Measurements from ENCODE around the gene PRR23E.

PRR23E gene

DNA sequence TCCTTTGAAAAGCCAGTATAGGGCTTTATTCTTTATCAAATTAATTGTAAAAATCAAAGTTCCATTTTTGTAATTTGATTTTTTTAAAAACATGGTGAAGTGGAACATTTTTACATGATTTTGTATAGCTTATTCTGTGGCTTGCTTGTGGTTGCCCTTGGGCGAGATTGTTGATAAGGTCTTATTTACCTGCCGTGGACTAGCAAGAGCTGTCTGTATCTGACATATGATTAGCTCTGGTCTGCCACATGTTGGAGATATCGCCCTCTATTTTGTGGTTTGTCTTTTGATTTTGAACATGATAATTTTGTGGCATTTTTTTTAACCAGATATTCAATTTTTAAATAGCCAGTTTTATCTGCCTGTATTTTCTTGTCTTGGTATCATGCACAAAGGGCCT is 844 bp downstream of the PRR23E start:
- Histone ChIP-seq H3K27ac (ENCODE audit: low read length) (no peak overlapping the region), H3K4me1 (ENCODE audit: control insufficient read depth, low read depth, low read length) (peaks cover 7% of the 10 kb centered on the region), H3K27me3 (ENCODE audit: control insufficient read depth, insufficient read depth, low read length) (no peaks in the 10 kb centered on the region), H3K9me3 (ENCODE audit: control insufficient read depth, low read depth, low read length) (peaks cover 5% of the 10 kb centered on the region), H3K4me3 (ENCODE audit: low read length) (no peak overlapping the region), H3K36me3 (ENCODE audit: control insufficient read depth, low read depth, low read length) (no peaks in the 10 kb centered on the region), H3K9ac (ENCODE audit: low read length) (no peak overlapping the region)

- H3K27me3 ChIP-seq (ENCODE audit: control insufficient read depth, insufficient read depth, low read length) = no peaks in the 10 kb centered on the region
- no peaks in the 10 kb centered on the region for H3K36me3 ChIP-seq (ENCODE audit: control insufficient read depth, low read depth, low read length)
- H3K9ac ChIP-seq (ENCODE audit: low read length) = no peak overlapping the region
- H3K4me3 ChIP-seq (ENCODE audit: low read length) = no peak overlapping the region
- H3K9me3 ChIP-seq (ENCODE audit: control insufficient read depth, low read depth, low read length) = peaks cover 5% of the 10 kb centered on the region
- H3K4me1 ChIP-seq (ENCODE audit: control insufficient read depth, low read depth, low read length) = peaks cover 7% of the 10 kb centered on the region
- no peak overlapping the region for H3K27ac ChIP-seq (ENCODE audit: low read length)
These were observed 1.8 kb downstream of the PRR23E start for GRCh38 chr3:127194601-127195187.

- Histone ChIP-seq H3K27ac (ENCODE audit: low read length) (no peak overlapping the region), H3K9me3 (ENCODE audit: control insufficient read depth, low read depth, low read length) (peaks cover 5% of the 10 kb centered on the region), H3K27me3 (ENCODE audit: control insufficient read depth, insufficient read depth, low read length) (no peaks in the 10 kb centered on the region), H3K36me3 (ENCODE audit: control insufficient read depth, low read depth, low read length) (no peaks in the 10 kb centered on the region), H3K9ac (ENCODE audit: low read length) (no peak overlapping the region), H3K4me1 (ENCODE audit: control insufficient read depth, low read depth, low read length) (peaks cover 7% of the 10 kb centered on the region), H3K4me3 (ENCODE audit: low read length) (no peak overlapping the region)
These were observed 2.5 kb downstream of the PRR23E start for GRCh38 chr3:127195417-127195816.

- no peaks in the 10 kb centered on the region for H3K36me3 ChIP-seq (ENCODE audit: control insufficient read depth, low read depth, low read length)
- H3K27me3 ChIP-seq (ENCODE audit: control insufficient read depth, insufficient read depth, low read length) = no peaks in the 10 kb centered on the region
- no peak overlapping the region for H3K4me3 ChIP-seq (ENCODE audit: low read length)
- no peak overlapping the region for H3K9ac ChIP-seq (ENCODE audit: low read length)
- H3K4me1 ChIP-seq (ENCODE audit: control insufficient read depth, low read depth, low read length) = peaks cover 7% of the 10 kb centered on the region
- H3K27ac ChIP-seq (ENCODE audit: low read length) = no peak overlapping the region
- no peaks in the 10 kb centered on the region for H3K9me3 ChIP-seq (ENCODE audit: control insufficient read depth, low read depth, low read length)
These were observed 3.1 kb downstream of the PRR23E start for GRCh38 chr3:127196002-127196401.

DNA sequence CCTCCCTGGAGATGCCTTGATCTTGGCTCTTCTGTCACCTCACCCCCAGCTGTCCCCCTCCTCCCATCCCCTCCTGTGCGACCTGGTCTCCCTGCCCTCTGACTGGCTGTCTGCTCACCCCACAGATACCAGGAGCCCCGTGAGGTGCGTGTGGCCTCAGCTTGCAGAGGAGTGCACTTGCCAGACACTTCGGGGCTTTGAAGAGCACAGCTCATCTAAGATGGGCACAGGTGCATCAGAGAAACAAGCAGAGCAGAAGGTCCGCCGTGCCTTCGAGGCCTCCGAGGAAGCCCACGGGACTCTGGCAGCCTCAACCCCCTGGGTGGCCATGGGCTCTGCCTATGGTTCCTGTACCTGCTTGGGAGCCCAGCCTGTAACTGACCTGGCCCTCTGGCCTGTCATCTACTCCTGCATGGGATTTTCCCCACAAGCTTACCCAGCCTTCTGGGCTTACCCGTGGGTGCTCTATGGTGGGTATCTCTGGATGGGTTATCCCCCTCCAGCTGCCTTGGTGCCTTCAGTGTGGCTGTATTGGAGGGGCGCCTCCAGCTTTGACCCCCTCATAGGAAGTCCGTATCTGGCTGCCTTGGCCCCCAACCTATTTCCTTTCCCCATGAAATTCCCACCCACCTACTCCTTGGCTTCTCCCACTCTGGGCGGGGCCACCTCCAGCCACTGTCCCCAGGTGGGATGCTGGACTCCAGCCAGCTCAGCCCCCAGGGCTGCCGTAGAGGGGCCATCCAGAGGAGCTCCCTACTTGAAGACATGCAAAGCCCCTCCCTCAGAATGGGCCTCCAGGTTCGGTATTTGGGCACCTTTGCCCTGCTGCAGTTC is 3.8 kb downstream of the PRR23E start:
- H3K9me3 ChIP-seq (ENCODE audit: control insufficient read depth, low read depth, low read length) = no peaks in the 10 kb centered on the region
- H3K27me3 ChIP-seq (ENCODE audit: control insufficient read depth, insufficient read depth, low read length) = no peaks in the 10 kb centered on the region
- H3K36me3 ChIP-seq (ENCODE audit: control insufficient read depth, low read depth, low read length) = no peaks in the 10 kb centered on the region
- no peak overlapping the region for H3K9ac ChIP-seq (ENCODE audit: low read length)
- H3K4me1 ChIP-seq (ENCODE audit: control insufficient read depth, low read depth, low read length) = peaks cover 7% of the 10 kb centered on the region
- H3K4me3 ChIP-seq (ENCODE audit: low read length) = no peak overlapping the region
- H3K27ac ChIP-seq (ENCODE audit: low read length) = no peak overlapping the region

- H3K27me3 ChIP-seq (ENCODE audit: control insufficient read depth, insufficient read depth, low read length) = no peaks in the 10 kb centered on the region
- peaks cover 7% of the 10 kb centered on the region for H3K4me1 ChIP-seq (ENCODE audit: control insufficient read depth, low read depth, low read length)
- no peaks in the 10 kb centered on the region for H3K9me3 ChIP-seq (ENCODE audit: control insufficient read depth, low read depth, low read length)
- no peaks in the 10 kb centered on the region for H3K36me3 ChIP-seq (ENCODE audit: control insufficient read depth, low read depth, low read length)
- H3K27ac ChIP-seq (ENCODE audit: low read length) = no peak overlapping the region
- H3K9ac ChIP-seq (ENCODE audit: low read length) = no peak overlapping the region
- no peak overlapping the region for H3K4me3 ChIP-seq (ENCODE audit: low read length)
These were observed 4.6 kb downstream of the PRR23E start for GRCh38 chr3:127197300-127198189.

DNA sequence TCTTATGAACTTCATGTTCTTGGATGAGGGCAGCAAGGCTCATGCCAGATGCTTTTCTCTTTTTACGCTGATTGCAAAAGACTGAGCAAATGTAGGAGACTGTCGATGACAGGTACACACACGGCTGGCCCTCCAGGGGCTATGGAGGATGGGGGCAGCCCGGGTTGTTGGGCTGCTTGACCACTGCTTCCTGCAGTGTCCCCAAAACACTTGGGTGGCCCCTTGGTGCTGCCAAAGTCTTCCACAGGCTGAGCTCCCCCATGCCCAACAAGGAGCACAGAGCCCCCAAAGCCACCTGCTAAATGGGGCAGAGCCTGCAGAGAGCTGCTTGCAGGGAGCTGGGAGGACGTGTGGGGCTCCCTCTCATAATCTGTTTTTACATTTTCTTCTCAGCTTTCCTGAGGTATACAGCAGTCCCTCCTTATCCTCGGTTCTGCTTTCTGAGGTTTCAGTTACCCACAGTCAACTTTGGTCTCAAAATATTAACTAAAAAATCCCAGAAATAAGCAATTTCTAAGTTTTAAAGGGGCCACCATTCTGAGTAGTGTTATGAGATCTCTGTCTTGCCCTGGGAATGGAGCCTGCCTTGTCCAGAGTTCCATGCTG is 7.3 kb downstream of the PRR23E start:
- Histone ChIP-seq H3K4me3 (ENCODE audit: low read length) (no peak overlapping the region), H3K27ac (ENCODE audit: low read length) (no peak overlapping the region), H3K4me1 (ENCODE audit: control insufficient read depth, low read depth, low read length) (peaks cover 7% of the 10 kb centered on the region), H3K9me3 (ENCODE audit: control insufficient read depth, low read depth, low read length) (no peaks in the 10 kb centered on the region), H3K36me3 (ENCODE audit: control insufficient read depth, low read depth, low read length) (no peaks in the 10 kb centered on the region), H3K27me3 (ENCODE audit: control insufficient read depth, insufficient read depth, low read length) (no peaks in the 10 kb centered on the region), H3K9ac (ENCODE audit: low read length) (no peak overlapping the region)

DNA sequence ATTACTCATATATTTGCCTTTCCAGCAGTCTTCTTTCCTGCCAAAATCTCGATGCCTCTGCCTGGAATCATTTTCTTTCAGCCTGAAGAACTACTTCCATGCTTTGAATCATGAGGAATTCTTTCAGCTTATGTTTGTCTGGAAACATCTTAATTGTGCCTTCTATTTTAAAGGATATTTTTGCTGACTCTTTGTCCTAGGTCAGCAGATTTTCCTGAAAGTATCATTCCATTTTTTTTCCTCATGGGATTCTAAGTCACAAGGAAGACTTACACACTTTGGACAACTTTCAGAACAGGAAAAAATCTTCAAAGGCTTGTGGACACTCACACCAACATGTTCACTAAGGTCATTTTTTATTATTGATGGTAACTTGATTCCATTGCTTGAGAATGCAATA is 10.1 kb downstream of the PRR23E start:
- Histone ChIP-seq H3K27me3 (ENCODE audit: control insufficient read depth, insufficient read depth, low read length) (no peaks in the 10 kb centered on the region), H3K9ac (ENCODE audit: low read length) (no peak overlapping the region), H3K4me3 (ENCODE audit: low read length) (no peak overlapping the region), H3K4me1 (ENCODE audit: control insufficient read depth, low read depth, low read length) (no peaks in the 10 kb centered on the region), H3K9me3 (ENCODE audit: control insufficient read depth, low read depth, low read length) (no peaks in the 10 kb centered on the region), H3K36me3 (ENCODE audit: control insufficient read depth, low read depth, low read length) (no peaks in the 10 kb centered on the region), H3K27ac (ENCODE audit: low read length) (no peak overlapping the region)

DNA sequence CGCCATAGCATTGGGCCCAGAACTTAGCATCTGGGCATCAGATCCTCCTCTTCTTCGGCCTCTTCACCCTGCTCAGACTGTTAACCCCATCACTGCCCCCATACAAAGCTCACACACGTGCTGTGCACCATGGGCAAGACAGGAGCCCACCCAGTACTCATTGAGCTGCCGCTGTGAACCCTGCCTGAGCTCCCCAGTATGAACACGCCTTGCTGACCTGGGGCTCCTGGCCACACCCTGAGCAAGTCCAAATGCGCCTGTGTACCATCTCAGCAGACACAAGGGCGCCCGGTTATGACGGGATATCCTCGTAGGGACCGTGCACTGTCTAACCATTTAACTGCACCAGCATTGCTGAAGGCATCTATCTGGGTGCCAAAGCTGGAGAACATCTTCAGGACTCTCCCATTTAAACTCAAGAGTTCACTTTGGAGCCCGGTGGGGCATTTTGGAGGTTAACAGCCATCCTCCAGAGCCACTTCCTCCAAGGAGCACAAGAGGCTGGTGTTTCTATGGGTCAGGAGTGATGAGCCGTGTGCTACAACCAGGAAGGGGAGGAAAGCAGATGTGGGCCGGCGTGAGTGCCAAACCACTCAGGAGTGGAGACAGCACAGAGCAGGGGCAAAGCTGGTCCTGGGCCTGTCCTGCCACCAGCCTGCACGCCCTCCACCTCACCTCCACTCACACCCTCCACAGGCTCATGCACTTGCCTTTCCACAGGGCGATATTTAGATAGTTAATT is 12.1 kb downstream of the PRR23E start:
- H3K9ac ChIP-seq (ENCODE audit: low read length) = no peak overlapping the region
- H3K36me3 ChIP-seq (ENCODE audit: control insufficient read depth, low read depth, low read length) = no peaks in the 10 kb centered on the region
- H3K27me3 ChIP-seq (ENCODE audit: control insufficient read depth, insufficient read depth, low read length) = no peaks in the 10 kb centered on the region
- no peak overlapping the region for H3K27ac ChIP-seq (ENCODE audit: low read length)
- H3K9me3 ChIP-seq (ENCODE audit: control insufficient read depth, low read depth, low read length) = no peaks in the 10 kb centered on the region
- no peaks in the 10 kb centered on the region for H3K4me1 ChIP-seq (ENCODE audit: control insufficient read depth, low read depth, low read length)
- H3K4me3 ChIP-seq (ENCODE audit: low read length) = no peak overlapping the region

DNA sequence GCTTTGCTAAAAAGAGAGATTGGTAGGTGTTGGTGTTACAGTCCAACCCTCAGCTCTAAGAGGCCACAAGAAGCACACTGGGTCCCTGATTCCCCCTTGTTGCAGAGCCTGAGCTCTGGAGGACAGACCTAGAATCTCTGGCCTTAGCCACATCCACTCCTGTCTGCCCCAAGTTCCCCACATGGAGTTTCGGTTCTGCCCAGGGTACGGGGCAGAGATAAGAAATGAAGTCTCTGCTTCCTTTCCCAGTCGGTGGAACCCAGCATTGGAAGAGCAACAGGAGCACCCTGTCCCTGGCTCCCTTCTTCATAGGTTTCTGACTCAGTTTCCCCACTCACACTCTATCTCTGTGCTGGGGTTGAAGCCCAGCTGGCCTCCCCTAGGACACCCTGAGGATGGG is 13.2 kb downstream of the PRR23E start:
- Histone ChIP-seq H3K27me3 (ENCODE audit: control insufficient read depth, insufficient read depth, low read length) (no peaks in the 10 kb centered on the region), H3K36me3 (ENCODE audit: control insufficient read depth, low read depth, low read length) (no peaks in the 10 kb centered on the region), H3K27ac (ENCODE audit: low read length) (no peak overlapping the region)

More for the DNA sequence above, 13.2 kb downstream of the PRR23E start:
- Histone ChIP-seq H3K9me3 (ENCODE audit: control insufficient read depth, low read depth, low read length) (no peaks in the 10 kb centered on the region), H3K9ac (ENCODE audit: low read length) (no peak overlapping the region), H3K4me1 (ENCODE audit: control insufficient read depth, low read depth, low read length) (no peaks in the 10 kb centered on the region), H3K4me3 (ENCODE audit: low read length) (no peak overlapping the region)
